A673 (cell line): Measurements from ENCODE around the gene KIF26A. TPM values are rescaled to one million over a fixed set of nuclear protein-coding genes. Genes with fewer than 3 reads are reported as not detected.

Experiments used
- BruUV-seq: library from RNA; stranded (reverse); fragments of 400-500 nt; replicated peaks from 2 replicates; lab custom pipeline; 2021; lab: Mats Ljungman, UMichigan
- CTCF ChIA-PET: fragments of 300-600 bp; sonication (Branson Sonifier 250); formaldehyde crosslinking; loops from one replicate; lab custom pipeline; 2022; ENCODE audit warnings: antibody characterized with exemption; lab: Charles Lee
- POLR2A ChIA-PET: fragments of 300-600 bp; sonication (Branson Sonifier 250); formaldehyde crosslinking; loops from one replicate; lab custom pipeline; 2022; ENCODE audit warnings: antibody characterized with exemption; ENCODE audit not compliant: low non-redundant PET; lab: Charles Lee
- DNase-seq: peaks from one replicate; pipeline ENCODE4 v3.0.0-alpha.2; 2015; ENCODE audit warnings: low spot score
- H3K27ac ChIP-seq: fragments of 200-600 bp; sonication (generic); 2 replicates; pipeline ENCODE4 v1.5.1; 2016; ENCODE audit warnings: mixed run types, low read depth, mild to moderate bottlenecking, mixed read lengths, antibody characterized with exemption, low read length; ENCODE audit not compliant: poor library complexity, severe bottlenecking
- H3K27me3 ChIP-seq: fragments of 200-600 bp; sonication (generic); replicated peaks from 2 replicates; pipeline ENCODE4 v1.6.1; 2017; ENCODE audit warnings: mixed run types, low read depth, mild to moderate bottlenecking, mixed read lengths, antibody characterized with exemption, low read length; ENCODE audit not compliant: insufficient read depth, poor library complexity
- H3K36me3 ChIP-seq: fragments of 200-600 bp; sonication (generic); 2 replicates; pipeline ENCODE4 v1.6.1; 2016; ENCODE audit warnings: mixed run types, mild to moderate bottlenecking, mixed read lengths, antibody characterized with exemption, low read length; ENCODE audit not compliant: insufficient read depth, poor library complexity, severe bottlenecking
- H3K4me1 ChIP-seq: fragments of 200-600 bp; sonication (generic); 2 replicates; pipeline ENCODE4 v1.6.1; 2017; ENCODE audit warnings: mixed run types, mild to moderate bottlenecking, mixed read lengths, antibody characterized with exemption, low read length; ENCODE audit not compliant: insufficient read depth, poor library complexity, severe bottlenecking
- H3K4me3 ChIP-seq: fragments of 200-600 bp; sonication (generic); 2 replicates; pipeline ENCODE4 v1.5.1; 2016; ENCODE audit warnings: low read depth, mixed run types, mild to moderate bottlenecking, mixed read lengths, low read length; ENCODE audit not compliant: poor library complexity, severe bottlenecking
- H3K9me3 ChIP-seq: fragments of 200-600 bp; sonication (generic); 2 replicates; pipeline ENCODE4 v1.6.1; 2016; ENCODE audit warnings: mixed run types, low read depth, mild to moderate bottlenecking, mixed read lengths, antibody characterized with exemption, low read length; ENCODE audit not compliant: poor library complexity, severe bottlenecking
- EZH2 ChIP-seq: fragments of 200-600 bp; sonication (generic); IDR thresholded peaks from 2 replicates; pipeline ENCODE4 v1.6.1; 2017; ENCODE audit warnings: borderline replicate concordance, low read depth, mild to moderate bottlenecking, mixed read lengths, antibody characterized with exemption, low read length; ENCODE audit not compliant: poor library complexity, severe bottlenecking
- intact Hi-C: fragments of 100-400 bp; cut with micrococcal nuclease; formaldehyde crosslinking; loops from one replicate; pipeline ENCODE4 v1.10.0; 2022; ENCODE audit not compliant: unreplicated experiment
- total RNA-seq: library from RNA; stranded (reverse); gene quantifications from 2 replicates; pipeline ENCODE4 v1.2.3, GENCODE V29; 2021
- TF ChIP-seq, protein P1 (sequence below): fragments of 300-800, 200-600 bp; sonication (generic); conservative IDR thresholded peaks from 2 replicates; pipeline ENCODE4 v1.5.1; 2017; ENCODE audit warnings: low read depth, mild to moderate bottlenecking, antibody characterized with exemption, low read length, moderate library complexity, mixed read lengths

KIF26A gene
- total RNA-seq, 1 experiment from 2014 or later: 11.5 TPM

GRCh38 chr14:104183796-104184195 lies 45.4 kb downstream of the KIF26A start:
- Histone ChIP-seq H3K4me1 (no peaks in the 10 kb centered on the region), H3K9me3 (no peaks in the 10 kb centered on the region), H3K4me3 (no peak overlapping the region), H3K36me3 (no peaks in the 10 kb centered on the region), H3K27me3 (no peaks in the 10 kb centered on the region), H3K27ac (no peak overlapping the region)
- no peak for DNase-seq
- intact Hi-C loops: no loop called here
- ChIA-PET CTCF (no interaction called here), POLR2A (no interaction called here)
- no TSS peak for BruUV-seq
- TF ChIP-seq EZH2: no peak
- TF ChIP-seq, protein P1, sequence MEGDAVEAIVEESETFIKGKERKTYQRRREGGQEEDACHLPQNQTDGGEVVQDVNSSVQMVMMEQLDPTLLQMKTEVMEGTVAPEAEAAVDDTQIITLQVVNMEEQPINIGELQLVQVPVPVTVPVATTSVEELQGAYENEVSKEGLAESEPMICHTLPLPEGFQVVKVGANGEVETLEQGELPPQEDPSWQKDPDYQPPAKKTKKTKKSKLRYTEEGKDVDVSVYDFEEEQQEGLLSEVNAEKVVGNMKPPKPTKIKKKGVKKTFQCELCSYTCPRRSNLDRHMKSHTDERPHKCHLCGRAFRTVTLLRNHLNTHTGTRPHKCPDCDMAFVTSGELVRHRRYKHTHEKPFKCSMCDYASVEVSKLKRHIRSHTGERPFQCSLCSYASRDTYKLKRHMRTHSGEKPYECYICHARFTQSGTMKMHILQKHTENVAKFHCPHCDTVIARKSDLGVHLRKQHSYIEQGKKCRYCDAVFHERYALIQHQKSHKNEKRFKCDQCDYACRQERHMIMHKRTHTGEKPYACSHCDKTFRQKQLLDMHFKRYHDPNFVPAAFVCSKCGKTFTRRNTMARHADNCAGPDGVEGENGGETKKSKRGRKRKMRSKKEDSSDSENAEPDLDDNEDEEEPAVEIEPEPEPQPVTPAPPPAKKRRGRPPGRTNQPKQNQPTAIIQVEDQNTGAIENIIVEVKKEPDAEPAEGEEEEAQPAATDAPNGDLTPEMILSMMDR: no peak

GRCh38 chr14:104184506-104184905 lies 46.1 kb downstream of the KIF26A start:
- Histone ChIP-seq H3K27me3 (no peaks in the 10 kb centered on the region), H3K4me1 (no peaks in the 10 kb centered on the region), H3K4me3 (no peak overlapping the region), H3K27ac (no peak overlapping the region), H3K36me3 (no peaks in the 10 kb centered on the region), H3K9me3 (no peaks in the 10 kb centered on the region)
- no peak for TF ChIP-seq EZH2
- TF ChIP-seq, protein P1: no peak
- ChIA-PET POLR2A (no interaction called here), CTCF (no interaction called here)
- no peak for DNase-seq
- BruUV-seq: no TSS peak
- intact Hi-C loops: no loop called here

DNA sequence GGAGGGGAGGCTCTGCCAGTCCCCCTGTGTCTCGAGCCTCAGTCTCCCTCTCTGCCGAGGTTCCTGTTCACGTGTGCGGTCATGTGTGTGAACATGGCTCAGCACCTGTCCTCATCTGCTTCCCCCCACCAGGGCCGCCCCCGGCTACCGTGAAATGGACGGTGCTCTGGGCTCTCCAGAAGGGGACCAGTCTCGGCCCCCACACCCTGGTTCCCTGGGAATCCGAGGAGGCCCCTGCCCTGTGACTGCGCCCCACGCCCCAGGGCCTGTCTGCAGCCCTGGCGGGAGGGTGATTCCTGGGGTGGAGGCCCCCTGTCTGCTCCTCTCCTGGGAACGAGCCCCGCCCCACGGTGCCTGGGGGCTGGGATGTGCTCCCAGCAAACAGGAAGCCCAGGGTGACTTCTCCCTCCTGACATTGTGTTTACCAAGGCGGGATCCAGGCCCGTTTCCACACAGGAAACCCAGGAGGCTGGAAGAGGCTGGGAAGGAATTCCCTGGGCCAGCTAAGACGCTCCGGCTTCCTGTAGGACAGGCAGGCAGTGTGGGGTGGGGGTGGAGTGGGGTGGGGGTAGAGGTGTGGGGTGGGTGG lies 46.6 kb downstream of the KIF26A start:
- Histone ChIP-seq H3K27me3 (no peaks in the 10 kb centered on the region), H3K27ac (no peak overlapping the region), H3K4me3 (no peak overlapping the region), H3K4me1 (no peaks in the 10 kb centered on the region), H3K36me3 (no peaks in the 10 kb centered on the region), H3K9me3 (no peaks in the 10 kb centered on the region)
- intact Hi-C loops: no loop called here
- ChIA-PET CTCF (no interaction called here), POLR2A (no interaction called here)
- no TSS peak for BruUV-seq
- no peak for TF ChIP-seq EZH2
- TF ChIP-seq, protein P1: no peak
- DNase-seq: no peak
